Panc1 (cell line): ENCODE results near the gene YKT6.

Experiments
- CTCF ChIP-seq: fragments of 450-650 bp; IDR thresholded peaks from 2 replicates; pipeline ENCODE4 v1.5.1; 2017; ENCODE audit warnings: mild to moderate bottlenecking
- POLR2AphosphoS5 ChIP-seq: IDR thresholded peaks from 2 replicates; pipeline ENCODE4 v1.6.1; 2012; ENCODE audit warnings: mild to moderate bottlenecking, low read depth, low read length, moderate library complexity
- SIN3A ChIP-seq: IDR thresholded peaks from 2 replicates; pipeline ENCODE4 v1.6.1; 2012; ENCODE audit warnings: low read depth, mild to moderate bottlenecking, low read length, moderate library complexity, borderline replicate concordance; ENCODE audit not compliant: insufficient read depth

GRCh38 chr7:44151956-44152355 lies 48.8 kb upstream of the YKT6 start:
- TF ChIP-seq SIN3A: no peak
- TF ChIP-seq CTCF: no peak
- no peak for TF ChIP-seq POLR2AphosphoS5
